A673 (cell line): ENCODE results near the gene FAM124A.

Experiments
- EZH2 ChIP-seq: fragments of 200-600 bp; sonication (generic); IDR thresholded peaks from 2 replicates; pipeline ENCODE4 v1.6.1; 2017; ENCODE audit warnings: borderline replicate concordance, low read depth, mild to moderate bottlenecking, mixed read lengths, antibody characterized with exemption, low read length; ENCODE audit not compliant: poor library complexity, severe bottlenecking
- TF ChIP-seq, protein P1 (sequence below): fragments of 300-800, 200-600 bp; sonication (generic); conservative IDR thresholded peaks from 2 replicates; pipeline ENCODE4 v1.5.1; 2017; ENCODE audit warnings: low read depth, mild to moderate bottlenecking, antibody characterized with exemption, low read length, moderate library complexity, mixed read lengths

DNA sequence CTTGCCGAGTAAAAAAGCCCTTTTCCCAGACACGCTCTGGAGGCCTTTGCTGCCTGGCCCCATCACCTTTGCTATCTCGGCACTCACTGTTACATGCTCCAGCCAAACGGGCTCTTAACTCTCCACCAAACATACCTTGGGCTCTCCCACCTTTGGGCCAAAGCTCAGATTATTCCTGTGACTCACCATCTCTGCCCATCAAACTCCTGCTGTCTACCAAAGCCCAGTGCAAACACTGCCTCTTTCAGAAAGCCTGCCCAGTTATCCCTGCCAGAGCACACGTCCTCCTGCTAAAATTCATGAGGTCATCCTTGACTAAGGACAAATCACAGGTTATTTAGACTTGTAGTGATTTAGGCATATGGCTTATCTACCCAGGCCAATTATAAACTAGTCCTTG, 69.1 kb downstream of the FAM124A start:
- TF ChIP-seq, protein P1, sequence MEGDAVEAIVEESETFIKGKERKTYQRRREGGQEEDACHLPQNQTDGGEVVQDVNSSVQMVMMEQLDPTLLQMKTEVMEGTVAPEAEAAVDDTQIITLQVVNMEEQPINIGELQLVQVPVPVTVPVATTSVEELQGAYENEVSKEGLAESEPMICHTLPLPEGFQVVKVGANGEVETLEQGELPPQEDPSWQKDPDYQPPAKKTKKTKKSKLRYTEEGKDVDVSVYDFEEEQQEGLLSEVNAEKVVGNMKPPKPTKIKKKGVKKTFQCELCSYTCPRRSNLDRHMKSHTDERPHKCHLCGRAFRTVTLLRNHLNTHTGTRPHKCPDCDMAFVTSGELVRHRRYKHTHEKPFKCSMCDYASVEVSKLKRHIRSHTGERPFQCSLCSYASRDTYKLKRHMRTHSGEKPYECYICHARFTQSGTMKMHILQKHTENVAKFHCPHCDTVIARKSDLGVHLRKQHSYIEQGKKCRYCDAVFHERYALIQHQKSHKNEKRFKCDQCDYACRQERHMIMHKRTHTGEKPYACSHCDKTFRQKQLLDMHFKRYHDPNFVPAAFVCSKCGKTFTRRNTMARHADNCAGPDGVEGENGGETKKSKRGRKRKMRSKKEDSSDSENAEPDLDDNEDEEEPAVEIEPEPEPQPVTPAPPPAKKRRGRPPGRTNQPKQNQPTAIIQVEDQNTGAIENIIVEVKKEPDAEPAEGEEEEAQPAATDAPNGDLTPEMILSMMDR, result no peak
- TF ChIP-seq EZH2, result no peak
